HEK293 (cell line): ENCODE measurements around the gene SLC20A1.

Experiments used
- MYNN ChIP-seq: fragments of 450-650 bp; formaldehyde crosslinking; IDR thresholded peaks from 2 replicates; pipeline ENCODE4 v1.5.1; 2016; ENCODE audit warnings: missing biosample characterization, missing genetic modification characterization, borderline replicate concordance
- ZNF202 ChIP-seq: fragments of 450-650 bp; formaldehyde crosslinking; IDR thresholded peaks from 2 replicates; pipeline ENCODE4 v1.5.1; 2016; ENCODE audit warnings: missing biosample characterization, missing genetic modification characterization, borderline replicate concordance
- ZNF416 ChIP-seq: fragments of 450-650 bp; formaldehyde crosslinking; IDR thresholded peaks from 2 replicates; pipeline ENCODE4 v1.5.1; 2016; ENCODE audit warnings: missing biosample characterization, missing genetic modification characterization
- ZNF560 ChIP-seq: fragments of 450-650 bp; formaldehyde crosslinking; IDR thresholded peaks from 2 replicates; pipeline ENCODE4 v1.5.1; 2017; ENCODE audit warnings: missing biosample characterization, missing genetic modification characterization, borderline replicate concordance
- TF ChIP-seq, protein P1 (sequence below): fragments of 450-650 bp; formaldehyde crosslinking; IDR thresholded peaks from 2 replicates; pipeline ENCODE4 v1.5.1; 2016; ENCODE audit warnings: missing biosample characterization, missing genetic modification characterization

DNA sequence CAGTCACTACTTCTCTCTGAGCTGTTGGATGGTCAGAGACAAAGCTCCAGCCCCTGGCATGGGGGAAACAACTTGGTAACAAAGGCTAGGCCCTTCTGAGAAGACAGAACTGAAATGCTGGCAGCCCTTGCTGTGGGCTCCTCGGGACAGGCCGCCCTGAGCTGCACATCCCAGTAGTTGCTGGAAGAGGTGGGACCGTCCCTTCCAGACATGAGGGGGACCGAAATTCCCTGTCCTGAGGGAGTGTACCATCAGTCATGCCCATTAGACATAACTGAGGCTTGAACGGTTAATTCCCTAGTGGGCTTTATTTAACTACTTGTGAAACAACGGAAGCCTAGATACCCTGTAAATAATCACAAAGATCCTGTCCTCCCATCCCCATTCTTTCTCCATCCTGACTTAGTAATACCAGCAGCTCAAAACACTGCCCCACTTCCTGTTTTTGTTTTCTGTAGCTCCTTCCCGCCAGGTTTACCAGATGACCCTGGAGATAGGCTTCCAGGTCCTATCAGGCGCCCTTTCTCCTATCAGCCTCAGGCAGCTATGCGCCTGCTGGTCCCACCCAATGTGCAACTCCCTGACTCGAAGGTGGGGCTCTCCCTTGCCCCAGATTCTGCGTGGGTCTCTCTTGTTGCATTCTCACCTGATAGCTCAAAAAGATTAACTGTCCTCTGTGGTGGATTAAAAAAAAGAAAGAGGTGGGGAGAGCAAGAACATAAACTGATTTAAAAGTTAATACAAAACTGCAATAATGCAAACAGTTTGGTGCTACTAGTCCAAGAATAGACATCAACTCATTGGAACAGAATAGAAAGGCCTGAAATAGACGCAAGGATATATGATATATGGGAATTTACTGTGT, 38.0 kb downstream of the SLC20A1 start:
- TF ChIP-seq ZNF416 (tag by site-specific recombination) (no peak), ZNF202 (no peak), ZNF560 (tag by site-specific recombination) (no peak), MYNN (tag by site-specific recombination) (no peak)
- TF ChIP-seq, protein P1, sequence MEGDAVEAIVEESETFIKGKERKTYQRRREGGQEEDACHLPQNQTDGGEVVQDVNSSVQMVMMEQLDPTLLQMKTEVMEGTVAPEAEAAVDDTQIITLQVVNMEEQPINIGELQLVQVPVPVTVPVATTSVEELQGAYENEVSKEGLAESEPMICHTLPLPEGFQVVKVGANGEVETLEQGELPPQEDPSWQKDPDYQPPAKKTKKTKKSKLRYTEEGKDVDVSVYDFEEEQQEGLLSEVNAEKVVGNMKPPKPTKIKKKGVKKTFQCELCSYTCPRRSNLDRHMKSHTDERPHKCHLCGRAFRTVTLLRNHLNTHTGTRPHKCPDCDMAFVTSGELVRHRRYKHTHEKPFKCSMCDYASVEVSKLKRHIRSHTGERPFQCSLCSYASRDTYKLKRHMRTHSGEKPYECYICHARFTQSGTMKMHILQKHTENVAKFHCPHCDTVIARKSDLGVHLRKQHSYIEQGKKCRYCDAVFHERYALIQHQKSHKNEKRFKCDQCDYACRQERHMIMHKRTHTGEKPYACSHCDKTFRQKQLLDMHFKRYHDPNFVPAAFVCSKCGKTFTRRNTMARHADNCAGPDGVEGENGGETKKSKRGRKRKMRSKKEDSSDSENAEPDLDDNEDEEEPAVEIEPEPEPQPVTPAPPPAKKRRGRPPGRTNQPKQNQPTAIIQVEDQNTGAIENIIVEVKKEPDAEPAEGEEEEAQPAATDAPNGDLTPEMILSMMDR (tag by site-specific recombination), result no peak
